A549 (cell line): Measurements from ENCODE around the gene VRK2. TPM values are rescaled to one million over a fixed set of nuclear protein-coding genes. Genes with fewer than 3 reads are reported as not detected.

ENCODE experiments used
- ATAC-seq, 2 experiments: fragments of 200-7000 bp in 1 of 2; fragments of >200 bp in 1 of 2; cut with Nextera tagmentation in 1 of 2; cut with Tn5 transposase in 1 of 2; 3 replicates each; pipeline versions ENCODE4 v1.8.0 to v1.9.1; 2018 to 2020; ENCODE audit warnings: mild to moderate bottlenecking in 1 of 2, moderate library complexity in 1 of 2
- CTCF ChIA-PET: fragments of 300-600 bp; sonication (Branson Sonifier 250); formaldehyde crosslinking; extraction: SDS; loops from one replicate; lab custom pipeline; 2021; ENCODE audit warnings: antibody characterized with exemption, inconsistent platforms; lab: Yijun Ruan, JAX
- POLR2A ChIA-PET: fragments of 350-600 bp; formaldehyde crosslinking; extraction: SDS; loops from one replicate; lab custom pipeline; 2021; ENCODE audit warnings: antibody characterized with exemption, inconsistent platforms; lab: Yijun Ruan, JAX
- DNase-seq, 2 experiments: peaks; one replicate each; pipeline versions ENCODE4 v3.0.0 to v3.0.0-alpha.2; 2011 to 2016; ENCODE audit warnings: low read depth in 1 of 2, low spot score in 1 of 2
- FAIRE-seq: peaks from 2 replicates; lab custom pipeline; 2011; peaks lifted over from hg19 to GRCh38; lab: Jason Lieb, UNC
- H3K27ac ChIP-seq, 2 experiments: fragments of >200 bp; sonication (Bioruptor Twin); formaldehyde crosslinking; 3 replicates each; pipeline ENCODE4 v1.5.1; 2016 to 2017
- H3K4me1 ChIP-seq: fragments of >200 bp; sonication (Bioruptor Twin); formaldehyde crosslinking; 3 replicates; pipeline ENCODE4 v1.6.1; 2016
- H3K4me2 ChIP-seq: fragments of >200 bp; sonication (Bioruptor Twin); formaldehyde crosslinking; 3 replicates; pipeline ENCODE4 v1.6.1; 2016
- H3K4me3 ChIP-seq: fragments of >200 bp; sonication (Bioruptor Twin); formaldehyde crosslinking; 3 replicates; pipeline ENCODE4 v1.5.1; 2016
- H3K9me3 ChIP-seq: fragments of >200 bp; sonication (Bioruptor Twin); formaldehyde crosslinking; 3 replicates; pipeline ENCODE4 v1.6.1; 2016
- ATOH8 ChIP-seq: fragments of 250-450 bp; sonication (Bioruptor Pico); IDR thresholded peaks from 2 replicates; pipeline ENCODE4 v1.5.0; 2020; ENCODE audit warnings: low read depth, mild to moderate bottlenecking, moderate library complexity
- JUNB ChIP-seq: fragments of >200 bp; sonication (Bioruptor Twin); formaldehyde crosslinking; IDR thresholded peaks from 2 replicates; pipeline ENCODE4 v1.6.1; 2016
- KDM5A ChIP-seq: fragments of 200-600 bp; sonication (generic); IDR thresholded peaks from 2 replicates; pipeline ENCODE4 v1.6.1; 2016; ENCODE audit warnings: antibody characterized with exemption, mild to moderate bottlenecking
- PBX3 ChIP-seq: IDR thresholded peaks from 2 replicates; pipeline ENCODE4 v1.6.1; 2012
- TFCP2L1 ChIP-seq: fragments of 250-450 bp; sonication (Bioruptor Pico); IDR thresholded peaks from 2 replicates; pipeline ENCODE4 v1.5.0; 2021; ENCODE audit warnings: mild to moderate bottlenecking
- WGBS: methylation state at CpG from one replicate; pipeline ENCODE4 v1.1.6; 2017; ENCODE audit errors: missing lambda C conversion rate; 5-methylcytosine and 5-hydroxymethylcytosine counted together
- polyA plus RNA-seq, 4 experiments: library from polyadenylated mRNA; depleted of rRNA in 3 of 4; stranded (reverse); fragments of >200 nt; fragmentation: RNase III in 1 of 4; extraction: RNeasy Plus Mini Kit Qiagen cat#74134 plus additional on column Dnase treatment in 1 of 4; gene quantifications; 2 replicates in 3 of 4; 3 replicates in 1 of 4; pipeline ENCODE4 v1.2.3, GENCODE V29; 2011 to 2017

The VRK2 gene
- polyA plus RNA-seq, 2 of the 4 experiments (the other 2 are of a cell fraction), result 19.4 to 80.9 TPM

DNA sequence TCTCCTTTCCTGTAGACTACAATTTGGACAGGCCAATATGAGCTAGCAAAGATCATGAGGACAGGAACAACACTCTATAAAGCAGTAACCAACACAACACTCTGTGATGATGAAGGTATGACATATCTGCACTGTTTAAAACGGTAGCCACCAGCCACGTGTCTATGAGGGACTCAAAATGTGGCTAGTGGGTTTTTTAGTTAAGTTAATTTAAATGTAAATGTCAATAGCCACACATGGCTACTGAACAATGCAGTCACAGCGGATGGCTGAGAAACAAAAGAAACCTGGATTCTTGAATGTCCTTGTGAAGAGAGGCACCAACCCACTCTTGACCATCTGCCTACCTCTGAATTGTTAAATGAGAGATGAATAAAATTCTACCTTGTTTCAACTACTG lies 160.6 kb downstream of the VRK2 start:
- no peak overlapping the region for H3K4me3 ChIP-seq
- no peak for DNase-seq
- H3K4me2 ChIP-seq, result no peak overlapping the region
- no peak for FAIRE-seq
- H3K9me3 ChIP-seq, result peaks cover 10% of the 10 kb centered on the region; the same call in 2 of the 3 replicates
- 90% methylated on average over 3 of the region's 3 CpGs for WGBS
- POLR2A ChIA-PET, result no interaction called here
- H3K4me1 ChIP-seq, result peaks cover 26% of the 10 kb centered on the region
- peak in 1 of 2 experiments; percentile 28; a peak in 1 of 6 replicates for ATAC-seq
- no peak overlapping the region for H3K27ac ChIP-seq
- no peak for TF ChIP-seq JUNB
- TF ChIP-seq ATOH8 (CRISPR knock-in tag), result no peak
- TF ChIP-seq PBX3, result no peak
- TF ChIP-seq KDM5A, result no peak
- no peak for TF ChIP-seq TFCP2L1 (CRISPR knock-in tag)
- CTCF ChIA-PET, result no interaction called here

Other genes with a start within 250 kb of the VRK2 start
- gene FANCL, start 194.5 kb downstream of the VRK2 start, polyA plus RNA-seq (2011; rRNA removed), result 50.5 and 68.8 TPM in 2 replicates
- 33.8 to 34.4 TPM (median 34.1 TPM) in 3 replicates for gene FANCL, start 194.5 kb downstream of the VRK2 start, polyA plus RNA-seq (2017; fragmentation: RNase III; extraction: RNeasy Plus Mini Kit Qiagen cat#74134 plus additional on column Dnase treatment)